HPDE6-E6E7 (cell line): ENCODE results near the gene ASS1.

Source experiments
- DNase-seq: peaks from one replicate; pipeline ENCODE4 v3.0.0; 2011; ENCODE audit warnings: missing footprints; ENCODE audit errors: extremely low spot score

Gene ASS1

DNA sequence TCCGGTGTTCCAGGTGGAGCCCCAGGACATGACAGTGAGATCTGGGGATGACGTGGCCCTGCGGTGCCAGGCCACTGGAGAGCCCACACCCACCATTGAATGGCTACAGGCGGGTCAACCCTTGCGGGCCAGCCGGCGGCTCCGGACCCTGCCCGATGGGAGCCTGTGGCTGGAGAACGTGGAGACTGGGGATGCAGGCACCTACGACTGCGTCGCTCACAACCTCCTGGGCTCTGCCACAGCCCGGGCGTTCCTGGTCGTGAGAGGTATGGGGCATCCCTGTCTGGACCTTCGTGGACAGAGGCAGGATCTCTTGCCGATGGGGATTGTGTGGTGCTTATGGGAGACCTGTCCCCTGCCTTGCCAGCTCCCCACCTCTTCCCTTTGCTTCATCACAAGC is 26.0 kb upstream of the ASS1 start:
- DNase-seq = no peak

- DNase-seq = no peak
Measured at GRCh38 chr9:130419521-130420035, 25.2 kb upstream of the ASS1 start.

DNA sequence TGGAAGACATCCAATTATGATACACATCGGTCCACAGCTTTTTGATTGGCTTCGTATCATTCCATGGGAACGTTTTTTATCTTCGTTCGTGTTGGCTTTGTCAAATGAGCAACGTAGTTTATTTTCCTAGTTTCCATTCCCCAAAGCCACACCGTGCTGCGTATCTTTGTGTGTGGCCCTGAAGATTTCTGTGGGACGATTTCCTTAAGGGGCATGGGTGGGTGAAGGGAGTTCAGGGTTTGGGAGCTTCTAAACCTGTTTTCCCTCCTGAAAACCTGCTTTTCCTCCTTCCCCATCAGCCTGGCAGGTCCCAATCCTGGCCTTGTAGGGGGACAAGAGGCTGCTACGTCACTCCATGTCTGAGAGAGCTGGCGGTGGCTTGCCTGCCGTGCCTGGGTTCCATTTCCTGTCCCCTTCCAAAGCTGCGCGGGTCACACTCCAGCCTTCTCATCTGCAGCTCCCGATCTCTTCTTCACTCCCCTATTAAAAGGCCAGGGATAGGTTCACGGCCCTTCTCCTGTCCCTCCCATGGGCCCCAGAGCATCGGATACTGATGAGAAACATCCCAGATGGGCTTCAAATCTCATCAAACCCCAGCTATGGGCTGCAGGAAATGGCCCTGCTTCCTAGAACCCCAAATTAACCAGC is 23.5 kb upstream of the ASS1 start:
- DNase-seq = no peak

DNA sequence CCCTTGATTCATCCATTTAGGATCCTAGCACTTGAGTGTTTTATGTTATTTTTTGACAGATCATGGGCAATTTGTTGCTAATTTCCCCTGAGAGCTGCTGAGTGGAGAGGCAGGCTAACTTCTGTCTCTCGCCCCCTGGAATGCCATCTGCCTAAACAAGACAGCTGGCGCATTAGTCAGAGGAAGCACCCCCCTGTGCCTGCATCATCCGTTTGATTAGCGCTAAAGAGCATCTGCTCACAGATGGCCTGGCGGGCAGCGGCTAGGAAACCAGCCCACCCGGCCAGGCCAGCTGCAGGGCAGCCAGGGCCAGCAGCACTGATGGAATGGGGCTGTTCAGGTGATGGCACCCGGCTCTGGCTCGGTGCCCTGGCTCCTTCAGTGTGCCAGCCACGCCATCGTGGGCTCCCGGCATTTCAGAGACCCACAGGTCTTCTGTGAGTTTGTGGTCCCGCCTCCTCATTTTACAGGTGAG is 22.9 kb upstream of the ASS1 start:
- DNase-seq = no peak

DNA sequence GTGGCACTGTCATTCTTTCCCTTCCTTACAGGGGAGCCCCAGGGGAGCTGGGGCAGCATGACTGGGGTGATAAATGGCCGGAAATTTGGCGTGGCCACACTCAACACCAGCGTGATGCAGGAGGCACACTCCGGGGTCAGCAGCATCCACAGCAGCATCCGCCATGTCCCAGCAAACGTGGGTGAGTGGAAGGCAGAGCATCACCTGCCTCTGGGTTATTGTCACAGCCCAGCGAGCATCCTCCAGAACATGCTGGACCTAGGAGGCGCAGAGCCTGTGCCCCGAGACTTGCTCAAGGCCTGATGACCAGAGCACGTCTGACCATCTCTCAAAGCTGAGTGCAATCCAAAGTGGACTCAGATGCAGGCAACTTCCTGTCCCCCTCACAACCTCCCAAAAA is 22.2 kb upstream of the ASS1 start:
- DNase-seq = no peak

GRCh38 chr9:130423272-130423671 is 21.5 kb upstream of the ASS1 start:
- DNase-seq = no peak

DNA sequence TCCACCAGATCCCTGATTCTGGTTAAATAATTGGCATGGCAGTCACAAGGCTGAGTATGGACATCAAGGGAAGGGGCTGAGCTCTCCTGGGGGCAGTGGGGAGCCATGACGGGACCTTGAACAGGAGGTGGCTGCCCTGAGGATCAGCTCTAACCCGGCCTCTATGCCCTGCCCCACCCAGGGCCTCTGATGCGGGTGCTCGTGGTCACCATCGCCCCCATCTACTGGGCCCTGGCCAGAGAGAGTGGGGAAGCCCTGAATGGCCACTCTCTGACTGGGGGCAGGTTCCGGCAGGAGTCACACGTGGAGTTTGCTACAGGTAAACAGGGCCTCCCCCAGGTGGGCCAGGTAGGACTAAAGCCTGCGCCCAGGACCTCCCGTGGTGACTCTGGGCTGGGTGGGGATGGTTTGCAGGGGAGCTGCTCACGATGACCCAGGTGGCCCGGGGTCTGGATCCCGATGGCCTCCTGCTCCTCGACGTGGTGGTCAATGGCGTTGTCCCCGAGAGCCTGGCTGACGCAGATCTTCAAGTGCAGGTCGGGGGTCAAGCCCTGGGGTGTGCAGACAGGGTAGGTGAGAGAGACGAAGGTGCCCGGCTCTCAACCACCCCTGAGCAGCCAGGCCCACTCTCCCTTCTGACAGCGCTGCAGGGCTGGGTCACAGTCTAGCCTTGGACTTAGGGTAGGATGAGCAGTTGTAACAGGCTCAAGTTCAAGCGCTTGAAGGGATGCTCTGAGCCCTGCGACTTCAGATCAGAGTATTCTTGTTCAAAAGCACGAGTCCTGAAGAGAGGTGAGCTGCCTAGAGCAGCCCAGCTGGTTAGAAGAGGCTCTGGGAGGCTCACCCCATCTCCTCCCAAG is 19.9 kb upstream of the ASS1 start:
- DNase-seq = no peak

DNA sequence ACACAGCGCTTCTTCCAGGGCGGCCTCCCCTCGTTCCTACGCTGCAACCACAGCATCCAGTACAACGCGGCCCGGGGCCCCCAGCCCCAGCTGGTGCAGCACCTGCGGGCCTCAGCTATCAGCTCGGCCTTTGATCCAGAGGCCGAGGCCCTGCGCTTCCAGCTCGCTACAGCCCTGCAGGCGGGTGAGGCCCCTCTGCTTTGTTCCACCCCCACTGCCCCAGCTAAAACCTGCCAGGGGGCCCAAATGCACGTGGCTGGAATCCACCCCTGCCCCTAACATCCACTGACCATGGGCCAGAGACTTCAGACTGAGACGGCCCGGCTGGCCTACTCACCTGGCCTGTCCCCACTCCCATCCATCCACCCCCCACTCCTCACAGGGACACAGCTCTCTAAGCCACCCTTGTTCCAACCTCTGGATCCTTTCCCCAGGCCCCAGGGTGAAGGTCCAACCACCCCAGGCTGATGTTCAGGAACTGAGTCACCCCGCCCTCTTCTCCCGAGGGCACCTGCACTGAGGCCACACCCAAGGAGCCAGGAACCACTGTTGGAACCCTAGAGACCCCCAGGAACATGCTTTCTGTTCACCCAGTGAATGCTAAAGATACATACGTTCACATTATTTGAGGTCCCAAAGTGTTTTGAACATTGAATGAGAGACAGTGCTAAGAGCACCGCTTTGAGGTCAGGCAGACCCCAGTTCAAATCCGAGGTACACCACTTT is 18.9 kb upstream of the ASS1 start:
- DNase-seq = no peak

GRCh38 chr9:130426467-130426773 is 18.3 kb upstream of the ASS1 start:
- DNase-seq = no peak

- peak; percentile 98 for DNase-seq
Measured at GRCh38 chr9:130426883-130427282, 17.9 kb upstream of the ASS1 start.

GRCh38 chr9:130427326-130427725 is 17.4 kb upstream of the ASS1 start:
- no peak for DNase-seq

GRCh38 chr9:130428086-130428665 is 16.6 kb upstream of the ASS1 start:
- DNase-seq = no peak

- DNase-seq = no peak
Measured at GRCh38 chr9:130429381-130429780, 15.4 kb upstream of the ASS1 start.

DNA sequence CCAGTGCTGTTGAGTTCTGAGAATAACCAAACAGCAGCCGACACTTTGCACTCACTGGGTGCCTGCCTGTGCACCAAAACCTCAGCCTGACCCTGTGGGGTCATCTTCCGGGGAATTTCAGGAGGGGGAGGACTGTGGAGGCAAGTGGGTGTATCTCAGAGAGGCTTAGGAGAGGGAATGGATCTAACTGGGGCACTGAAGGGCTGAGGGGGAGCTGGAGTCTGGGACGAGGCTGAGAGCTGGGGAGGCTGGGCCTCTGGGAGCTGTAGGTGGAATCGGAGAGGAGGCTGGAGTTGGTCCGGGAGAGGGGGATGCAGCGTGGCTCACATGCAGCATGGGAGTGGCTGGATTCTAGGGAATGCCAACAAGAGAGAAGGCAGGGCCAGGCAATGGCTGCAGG is 14.9 kb upstream of the ASS1 start:
- DNase-seq = no peak

- no peak for DNase-seq
Measured at GRCh38 chr9:130430232-130430631, 14.5 kb upstream of the ASS1 start.

- no peak for DNase-seq
Measured at GRCh38 chr9:130430734-130431535, 13.8 kb upstream of the ASS1 start.

DNA sequence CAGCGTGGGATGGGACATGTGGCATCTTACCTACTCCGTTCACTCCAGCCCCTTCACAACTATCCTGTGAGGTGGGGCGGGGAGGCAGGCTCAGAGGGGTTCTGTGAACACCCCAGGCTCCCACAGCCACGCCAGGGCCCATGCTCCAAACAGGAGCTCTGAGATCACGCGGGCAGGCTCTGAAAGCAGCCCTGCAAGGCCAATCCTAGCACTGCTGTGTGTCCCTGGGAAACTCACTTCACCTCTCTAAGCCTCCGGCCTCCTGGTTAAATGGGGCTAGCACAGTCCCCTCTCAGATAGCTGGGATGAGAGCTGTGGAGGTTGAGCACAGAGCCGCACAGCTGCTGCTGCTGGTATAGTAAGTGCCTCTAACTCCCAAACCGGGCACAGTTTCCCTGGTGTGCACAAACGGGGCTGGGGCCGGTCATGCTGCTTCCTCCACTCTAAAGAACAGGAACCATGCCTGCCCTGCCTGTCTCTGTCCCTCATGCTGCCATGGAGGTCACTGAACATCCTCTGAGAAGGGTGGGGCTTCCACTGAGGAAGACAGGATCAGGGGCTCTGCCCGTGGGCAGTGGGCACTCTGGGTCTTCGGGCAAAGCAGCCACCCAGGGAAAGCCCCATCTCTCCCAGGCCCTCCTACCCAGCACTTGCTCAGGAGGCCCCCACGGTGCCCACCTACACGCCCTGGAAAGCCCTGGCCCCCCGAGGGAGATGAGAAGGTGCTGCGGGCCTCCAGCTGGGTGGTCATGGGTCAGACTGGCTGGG is 13.0 kb upstream of the ASS1 start:
- no peak for DNase-seq

- no peak for DNase-seq
Measured at GRCh38 chr9:130432362-130432761, 12.4 kb upstream of the ASS1 start.

DNA sequence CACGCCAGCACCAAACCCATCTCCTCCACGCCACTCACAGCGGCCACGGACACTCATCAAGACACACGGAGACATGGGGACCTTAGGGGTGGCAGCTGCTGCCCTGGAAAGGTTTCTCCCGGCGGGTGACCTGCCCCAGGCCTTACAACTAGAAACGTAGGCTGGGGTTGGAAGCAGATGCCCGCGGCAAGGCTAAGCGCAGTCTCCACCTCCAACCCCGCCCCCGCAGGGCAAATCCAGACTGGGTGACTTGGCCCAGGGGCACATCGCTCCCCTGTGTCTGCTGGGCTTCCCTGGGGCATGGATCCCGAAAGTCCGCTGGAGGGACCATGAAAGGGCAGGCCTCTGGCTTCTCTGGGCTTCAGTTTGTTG is 12.0 kb upstream of the ASS1 start:
- DNase-seq = no peak

- no peak for DNase-seq
Measured at GRCh38 chr9:130433168-130433946, 11.4 kb upstream of the ASS1 start.
